HL-60 (cell line): Measurements from ENCODE around the gene UHRF2.
A peak's percentile ranks its signal among the peaks of the same experiment; 100 is the strongest.

Source experiments
- DNase-seq, 2 experiments: peaks; one replicate each; pipeline ENCODE4 v3.0.0-alpha.2; 2010 to 2020; ENCODE audit warnings: low read depth in 1 of 2, low spot score in 1 of 2
- H3K27ac ChIP-seq: fragments of 250-450 bp; sonication (Bioruptor Pico); replicated peaks from 2 replicates; pipeline ENCODE4 v1.5.1; 2020; ENCODE audit warnings: mild to moderate bottlenecking, moderate library complexity
- H3K27me3 ChIP-seq: fragments of 250-450 bp; sonication (Bioruptor Pico); 2 replicates; pipeline ENCODE4 v1.5.1; 2021; ENCODE audit warnings: mild to moderate bottlenecking, moderate library complexity; ENCODE audit not compliant: insufficient read depth, poor library complexity, severe bottlenecking
- H3K4me3 ChIP-seq: replicated peaks from 2 replicates; pipeline ENCODE4 v1.5.1; 2011; ENCODE audit warnings: mild to moderate bottlenecking, control low read depth, low read length; ENCODE audit not compliant: insufficient read depth
- CTCF ChIP-seq: IDR thresholded peaks from one replicate; pipeline ENCODE4 v1.5.1; 2011; ENCODE audit warnings: low read length, control low read depth, inconsistent platforms; ENCODE audit not compliant: insufficient read depth
- GABPA ChIP-seq: IDR thresholded peaks from 2 replicates; pipeline ENCODE4 v1.6.1; 2012; ENCODE audit warnings: low read depth
- POLR2AphosphoS5 ChIP-seq: IDR thresholded peaks from 2 replicates; pipeline ENCODE4 v1.6.1; 2012; ENCODE audit warnings: low read depth
- REST ChIP-seq: IDR thresholded peaks from 2 replicates; pipeline ENCODE4 v1.6.1; 2012; ENCODE audit warnings: low read depth; ENCODE audit not compliant: insufficient replicate concordance
- SPI1 ChIP-seq: IDR thresholded peaks from 2 replicates; pipeline ENCODE4 v1.6.1; 2012; ENCODE audit warnings: low read depth, mild to moderate bottlenecking, borderline replicate concordance

Gene UHRF2

GRCh38 chr9:6424940-6425339 is 11.9 kb downstream of the UHRF2 start:
- H3K27me3 ChIP-seq, result no peaks in the 10 kb centered on the region
- H3K27ac ChIP-seq, result no peak overlapping the region
- no peak overlapping the region for H3K4me3 ChIP-seq
- no peak for TF ChIP-seq GABPA
- TF ChIP-seq POLR2AphosphoS5, result no peak
- TF ChIP-seq REST, result no peak
- no peak for TF ChIP-seq CTCF
- TF ChIP-seq SPI1, result no peak
- DNase-seq, result no peak

- DNase-seq, result no peak
- H3K27me3 ChIP-seq, result no peaks in the 10 kb centered on the region
- no peak overlapping the region for H3K4me3 ChIP-seq
- no peak overlapping the region for H3K27ac ChIP-seq
- TF ChIP-seq POLR2AphosphoS5 (no peak), REST (no peak), GABPA (no peak), CTCF (no peak), SPI1 (no peak)
These were observed 13.1 kb downstream of the UHRF2 start for GRCh38 chr9:6426117-6426516.

- no peak overlapping the region for H3K27ac ChIP-seq
- no peaks in the 10 kb centered on the region for H3K27me3 ChIP-seq
- H3K4me3 ChIP-seq, result no peak overlapping the region
- TF ChIP-seq POLR2AphosphoS5 (no peak), REST (no peak), CTCF (no peak), GABPA (no peak), SPI1 (no peak)
- peak in 1 of 2 experiments; percentile 9 for DNase-seq
These were observed 16.2 kb downstream of the UHRF2 start for GRCh38 chr9:6428940-6429889.
